MCF 10A (cell line): Measurements from ENCODE around the gene TROAP. TPM values are rescaled to one million over a fixed set of nuclear protein-coding genes. Genes with fewer than 3 reads are reported as not detected.

ENCODE experiments used
- BruUV-seq: library from RNA; stranded (reverse); fragments of 400-500 nt; replicated peaks from 2 replicates; lab custom pipeline; 2021; lab: Mats Ljungman, UMichigan
- CTCF ChIA-PET: fragments of 300-600 bp; sonication (Branson Sonifier 250); formaldehyde crosslinking; extraction: SDS; loops from one replicate; lab custom pipeline; 2021; ENCODE audit warnings: antibody characterized with exemption, inconsistent platforms; lab: Yijun Ruan, JAX
- POLR2A ChIA-PET: fragments of 300-600, 350-650 bp; sonication (Branson Sonifier 250); formaldehyde crosslinking; extraction: SDS; loops from one replicate; lab custom pipeline; 2020; ENCODE audit warnings: antibody characterized with exemption, inconsistent platforms; lab: Yijun Ruan, JAX
- DNase-seq: peaks from one replicate; pipeline ENCODE4 v3.0.0-alpha.2; 2018; ENCODE audit not compliant: unreplicated experiment
- H3K27ac Mint-ChIP-seq: one replicate; pipeline ENCODE4 v1.8.0; 2022; ENCODE audit warnings: mild to moderate bottlenecking, low read depth, mixed read lengths; ENCODE audit not compliant: unreplicated experiment
- H3K27me3 Mint-ChIP-seq: one replicate; pipeline ENCODE4 v1.8.0; 2022; ENCODE audit warnings: mixed read lengths; ENCODE audit not compliant: insufficient read depth, unreplicated experiment
- H3K36me3 Mint-ChIP-seq: one replicate; pipeline ENCODE4 v1.8.0; 2022; ENCODE audit warnings: mild to moderate bottlenecking, moderate library complexity, mixed read lengths; ENCODE audit not compliant: insufficient read depth, unreplicated experiment
- H3K4me1 Mint-ChIP-seq: one replicate; pipeline ENCODE4 v1.8.0; 2022; ENCODE audit warnings: mixed read lengths; ENCODE audit not compliant: insufficient read depth, unreplicated experiment
- H3K4me3 Mint-ChIP-seq: one replicate; pipeline ENCODE4 v1.8.0; 2022; ENCODE audit warnings: mild to moderate bottlenecking, moderate library complexity, mixed read lengths; ENCODE audit not compliant: unreplicated experiment
- H3K9me3 Mint-ChIP-seq: one replicate; pipeline ENCODE4 v1.8.0; 2022; ENCODE audit warnings: mixed read lengths; ENCODE audit not compliant: unreplicated experiment
- CTCF ChIP-seq: fragments of 200-600 bp; IDR thresholded peaks from one replicate; pipeline ENCODE4 v1.8.0; 2022; ENCODE audit warnings: antibody characterized with exemption, mild to moderate bottlenecking; ENCODE audit not compliant: unreplicated experiment
- intact Hi-C: fragments of 100-400 bp; cut with micrococcal nuclease; formaldehyde crosslinking; loops from 2 replicates; pipeline ENCODE4 v1.14.1; 2022
- total RNA-seq: library from RNA; stranded (reverse); gene quantifications from 2 replicates; pipeline ENCODE4 v1.2.3, GENCODE V29; 2022

TROAP gene
- total RNA-seq, 1 experiment from 2014 or later: 41.9 TPM

GRCh38 chr12:49366096-49366651 is 43.1 kb downstream of the TROAP start:
- no peaks in the 10 kb centered on the region for H3K27me3 Mint-ChIP-seq
- no peaks in the 10 kb centered on the region for H3K9me3 Mint-ChIP-seq
- TSS peak; percentile 71 for BruUV-seq
- DNase-seq: no peak
- H3K4me3 Mint-ChIP-seq: peak overlapping the region; percentile 80
- intact Hi-C loops: no loop called here
- peaks cover 9% of the 10 kb centered on the region for H3K36me3 Mint-ChIP-seq
- TF ChIP-seq CTCF: no peak
- ChIA-PET CTCF (interaction anchor here (0.5 to 4.2 kb wide), 10 partner anchors 9 to 551 kb away, joined by 3 to 30 read pairs (median 4); partner anchors contain the start of gene ARF3), POLR2A (interaction anchor here (0.5 to 4.0 kb wide), 15 partner anchors 8 to 927 kb away, joined by 3 to 57 read pairs (median 6); partner anchors contain the start of genes TROAP, TUBA1B and TUBA1C)
- peaks cover 24% of the 10 kb centered on the region for H3K4me1 Mint-ChIP-seq
- H3K27ac Mint-ChIP-seq: peak overlapping the region; percentile 33

GRCh38 chr12:49366652-49367380 is 43.8 kb downstream of the TROAP start:
- ChIA-PET POLR2A (interaction anchor here (0.5 to 4.0 kb wide), 34 partner anchors 9 to 1833 kb away, joined by 3 to 57 read pairs (median 4); partner anchors contain the start of genes BCDIN3D, TMBIM6, TROAP and TUBA1B), CTCF (interaction anchor here (0.7 to 4.2 kb wide), 11 partner anchors 9 to 353 kb away, joined by 3 to 30 read pairs (median 4); no protein-coding TSS in a partner anchor)
- Mint-ChIP-seq H3K36me3 (peaks cover 10% of the 10 kb centered on the region), H3K4me1 (peaks cover 24% of the 10 kb centered on the region), H3K9me3 (no peaks in the 10 kb centered on the region), H3K27me3 (no peaks in the 10 kb centered on the region), H3K4me3 (peak overlapping the region; percentile 80), H3K27ac (peak overlapping the region; percentile 33)
- intact Hi-C loops: no loop called here
- DNase-seq: peak; percentile 89
- BruUV-seq: no TSS peak
- peak; percentile 6 for TF ChIP-seq CTCF

DNA sequence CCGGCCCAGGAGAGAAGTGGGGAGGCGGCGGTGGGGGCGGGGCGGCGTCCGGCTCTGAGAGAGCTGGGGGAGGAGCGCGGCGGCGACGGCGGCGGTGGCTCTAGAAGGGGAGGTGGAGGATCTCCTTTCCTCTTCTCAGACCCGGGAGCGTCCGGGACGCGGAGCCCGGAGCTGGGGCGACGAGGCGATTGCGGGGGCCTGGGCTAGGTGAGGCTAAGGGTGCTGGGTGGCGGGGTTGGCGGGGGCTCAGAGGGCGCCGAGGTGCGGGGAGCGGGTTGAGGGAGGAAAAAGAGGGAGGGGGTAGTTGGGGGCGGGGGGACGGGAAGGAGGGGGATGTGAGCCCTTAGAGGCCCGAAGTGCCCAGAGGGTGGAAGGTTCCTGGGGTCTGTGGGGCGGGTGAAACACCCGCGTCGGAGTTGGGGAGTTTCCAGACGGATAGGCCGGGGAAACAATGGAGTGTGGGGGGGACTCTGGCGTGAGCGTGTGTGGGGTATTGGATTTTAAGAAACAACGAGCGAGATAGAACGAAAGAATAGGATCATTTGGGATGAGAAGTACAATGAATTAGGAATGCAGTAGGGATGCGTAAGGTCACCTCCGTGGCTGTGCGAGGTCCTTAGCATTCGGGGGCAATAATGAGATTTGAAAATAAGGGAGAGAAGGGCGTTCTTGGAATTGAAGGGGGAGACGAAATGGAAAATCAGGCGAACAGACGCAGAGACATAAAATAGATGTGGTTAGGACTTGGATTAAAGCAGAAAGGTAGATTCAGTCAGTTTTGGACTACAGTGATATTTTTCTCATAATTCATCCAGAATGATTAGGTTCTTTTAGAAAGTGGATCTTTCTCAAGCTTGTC is 44.6 kb downstream of the TROAP start, which contains the start of gene SPATS2:
Gene SPATS2 (plus strand): TSS at position 82 of the 859 bp plus-strand sequence. CDS start 93,551 bp downstream, outside the sequence.
- TF ChIP-seq CTCF: no peak
- DNase-seq: peak; percentile 27
- peaks cover 10% of the 10 kb centered on the region for H3K36me3 Mint-ChIP-seq
- H3K27ac Mint-ChIP-seq: peak within 1 kb of the TSS; percentile 33
- intact Hi-C loops: no loop called here
- CTCF ChIA-PET: interaction anchor here (0.6 to 4.2 kb wide), 8 partner anchors 10 to 352 kb away, joined by 3 to 30 read pairs (median 4); no protein-coding TSS in a partner anchor
- POLR2A ChIA-PET: interaction anchor here (0.6 to 4.0 kb wide), 37 partner anchors 9 to 1834 kb away, joined by 3 to 57 read pairs (median 4); partner anchors contain the start of genes BCDIN3D, TMBIM6, TUBA1B and TUBA1C
- peaks cover 24% of the 10 kb centered on the region for H3K4me1 Mint-ChIP-seq
- H3K27me3 Mint-ChIP-seq: no peaks in the 10 kb centered on the region
- H3K4me3 Mint-ChIP-seq: peak within 1 kb of the TSS; percentile 80
- H3K9me3 Mint-ChIP-seq: no peaks in the 10 kb centered on the region
- BruUV-seq: no TSS peak
